Right ventricle myocardium superior (tissue), 1 donor: ENCODE results near the gene POC1A. TPM values are rescaled to one million over a fixed set of nuclear protein-coding genes. Genes with fewer than 3 reads are reported as not detected.
"Not testable (repeated sequence)": the region's sequence is repeated elsewhere in the genome, so short reads cannot be mapped to it uniquely, and the experiment has no call there.

Experiments used
- ATAC-seq: fragments of 200-7000 bp; cut with Tn5 transposase; one replicate; pipeline ENCODE4 v1.9.1; 2020; ENCODE audit warnings: mild to moderate bottlenecking; ENCODE audit not compliant: poor library complexity
- DNase-seq: peaks from one replicate; pipeline ENCODE4 v3.0.0-alpha.2; 2020
- intact Hi-C: fragments of 100-400 bp; cut with DNase I; formaldehyde crosslinking; loops from one replicate; pipeline ENCODE4 v1.11.2; 2022
- total RNA-seq: library from RNA; stranded (reverse); fragmentation: NEBNext Ultra II Directional; extraction: Animal tissue kit (Norgen Biotek cat#: 25700); gene quantifications from one replicate; pipeline ENCODE4 v1.2.1, GENCODE V29; 2021
- donor health status: DM: no; HTN: yes; CAD: no; lungs with severe emphysema.

The POC1A gene
- total RNA-seq, 1 donor from 2014 or later: 1.5 TPM

GRCh38 chr3:52049503-52049902 lies 104.7 kb downstream of the POC1A start:
- intact Hi-C loops: no loop called here

GRCh38 chr3:52047295-52047960 lies 106.8 kb downstream of the POC1A start:
- intact Hi-C loops: no loop called here
- DNase-seq (no peak), ATAC-seq (peak; percentile 19)

More at GRCh38 chr3:52049503-52049902, 104.7 kb downstream of the POC1A start:
- ATAC-seq: no peak
- DNase-seq: no peak

GRCh38 chr3:52046902-52047239 lies 107.4 kb downstream of the POC1A start:
- intact Hi-C loops: no loop called here
- no peak for DNase-seq
- no peak for ATAC-seq

GRCh38 chr3:52046186-52046901 lies 107.9 kb downstream of the POC1A start:
- DNase-seq (no peak), ATAC-seq (peak; percentile 55)
- intact Hi-C loops: no loop called here

GRCh38 chr3:52044869-52045619 lies 109.2 kb downstream of the POC1A start:
- intact Hi-C loops: no loop called here
- no peak for DNase-seq
- ATAC-seq: no peak

- ATAC-seq (no peak), DNase-seq (no peak)
- intact Hi-C loops: no loop called here
Measured at GRCh38 chr3:52043750-52044149, 110.5 kb downstream of the POC1A start.

GRCh38 chr3:52043039-52043438 lies 111.2 kb downstream of the POC1A start:
- ATAC-seq, intact Hi-C loops, DNase-seq: not testable (repeated sequence)

- peak; percentile 40 for ATAC-seq
- intact Hi-C loops: no loop called here
- DNase-seq: no peak
Measured at GRCh38 chr3:52041118-52041731, 113.0 kb downstream of the POC1A start.

- intact Hi-C loops: no loop called here
- DNase-seq (no peak), ATAC-seq (peak; percentile 2)
Measured at GRCh38 chr3:52040600-52040999, 113.6 kb downstream of the POC1A start.

GRCh38 chr3:52039846-52040245 lies 114.4 kb downstream of the POC1A start:
- ATAC-seq (peak; percentile 89), DNase-seq (peak; percentile 87)
- intact Hi-C loops: no loop called here

- DNase-seq: no peak
- no peak for ATAC-seq
- intact Hi-C loops: no loop called here
Measured at GRCh38 chr3:52039426-52039825, 114.8 kb downstream of the POC1A start.

GRCh38 chr3:52038227-52038626 lies 116.0 kb downstream of the POC1A start:
- DNase-seq (no peak), ATAC-seq (no peak)
- intact Hi-C loops: no loop called here

GRCh38 chr3:52037291-52037690 lies 116.9 kb downstream of the POC1A start:
- intact Hi-C loops: no loop called here
- ATAC-seq: no peak

GRCh38 chr3:52036829-52037228 lies 117.4 kb downstream of the POC1A start:
- DNase-seq: no peak
- intact Hi-C loops: no loop called here
- ATAC-seq: no peak

More at GRCh38 chr3:52037291-52037690, 116.9 kb downstream of the POC1A start:
- no peak for DNase-seq

GRCh38 chr3:52036222-52036694 lies 118.0 kb downstream of the POC1A start:
- DNase-seq: no peak
- no peak for ATAC-seq
- intact Hi-C loops: no loop called here

GRCh38 chr3:52034651-52035050 lies 119.6 kb downstream of the POC1A start:
- DNase-seq (no peak), ATAC-seq (no peak)
- intact Hi-C loops: no loop called here

GRCh38 chr3:52034212-52034611 lies 120.0 kb downstream of the POC1A start:
- intact Hi-C loops: no loop called here
- ATAC-seq (no peak), DNase-seq (no peak)

- intact Hi-C loops, ATAC-seq, DNase-seq: not testable (repeated sequence)
Measured at GRCh38 chr3:52033748-52034147, 120.5 kb downstream of the POC1A start.
